HG03175 (cell line): ENCODE measurements around the gene IL17RD.
"Not testable (repeated sequence)": the region's sequence is repeated elsewhere in the genome, so short reads cannot be mapped to it uniquely, and the experiment has no call there.

Experiments used
- ATAC-seq: cut with Tn5 transposase; IDR thresholded peaks from one replicate; pipeline ENCODE4 v1.9.1; 2021; ENCODE audit warnings: mild to moderate bottlenecking, moderate library complexity; ENCODE audit not compliant: unreplicated experiment

Gene IL17RD

DNA sequence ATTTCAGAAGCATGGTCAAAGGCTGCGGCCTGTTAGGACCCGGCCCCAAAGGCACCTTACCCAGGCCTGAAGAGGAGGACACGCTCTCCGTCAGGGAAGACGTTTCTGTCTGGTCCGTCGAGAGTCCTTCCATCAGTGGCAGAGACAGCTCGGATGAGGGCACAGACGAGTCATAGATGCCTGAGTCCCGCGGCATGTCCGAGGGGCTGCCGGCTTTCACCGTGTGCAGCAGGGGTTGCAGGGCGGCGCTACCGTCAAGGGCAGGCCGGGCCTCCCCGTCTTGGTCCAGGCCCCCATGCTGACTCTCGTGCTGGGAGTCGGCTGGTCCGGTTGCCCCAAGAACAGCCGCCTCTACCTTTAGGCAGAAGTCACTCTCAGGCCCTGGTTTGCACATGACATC is 67.6 kb downstream of the IL17RD start:
- no peak for ATAC-seq

DNA sequence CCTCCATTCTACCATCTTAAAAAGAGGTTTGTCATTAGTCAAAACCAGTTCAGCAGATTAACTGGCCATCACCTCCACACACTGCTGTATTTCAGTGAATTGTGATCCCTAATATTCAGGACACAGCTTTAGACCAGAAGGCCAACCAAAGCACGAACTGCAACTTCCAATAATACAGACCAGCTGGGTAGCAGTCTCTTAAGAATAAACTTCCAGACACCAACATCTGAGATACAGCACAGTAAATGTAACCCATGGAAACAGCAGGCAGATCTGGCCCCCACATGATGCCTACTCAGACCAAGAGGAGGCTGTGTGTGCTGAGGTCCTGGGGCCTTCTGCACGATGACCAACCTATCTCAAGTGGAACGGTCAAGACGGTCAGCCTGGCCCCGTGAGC is 69.8 kb downstream of the IL17RD start:
- ATAC-seq, result no peak

DNA sequence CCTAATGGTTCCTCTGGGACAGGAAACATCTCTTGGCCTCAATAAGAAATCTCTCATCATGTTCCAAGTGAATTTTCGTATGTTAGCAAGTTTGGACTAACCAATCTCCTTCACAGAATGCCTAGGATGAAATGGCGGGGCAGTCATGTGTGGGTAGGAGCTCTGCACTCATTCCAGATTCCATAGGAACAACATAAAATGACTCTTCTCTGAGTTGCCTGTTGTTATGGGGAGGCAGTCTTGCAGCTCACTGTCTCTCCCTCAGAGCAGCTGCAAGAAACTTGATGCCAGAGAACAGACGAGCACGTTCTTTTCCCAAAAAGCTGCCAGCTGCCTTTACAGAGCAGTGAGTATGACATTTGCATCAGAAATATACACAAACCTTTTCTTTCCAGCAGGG is 70.6 kb downstream of the IL17RD start:
- ATAC-seq, result no peak

GRCh38 chr3:57093971-57094535 is 71.1 kb downstream of the IL17RD start:
- ATAC-seq, result no peak

DNA sequence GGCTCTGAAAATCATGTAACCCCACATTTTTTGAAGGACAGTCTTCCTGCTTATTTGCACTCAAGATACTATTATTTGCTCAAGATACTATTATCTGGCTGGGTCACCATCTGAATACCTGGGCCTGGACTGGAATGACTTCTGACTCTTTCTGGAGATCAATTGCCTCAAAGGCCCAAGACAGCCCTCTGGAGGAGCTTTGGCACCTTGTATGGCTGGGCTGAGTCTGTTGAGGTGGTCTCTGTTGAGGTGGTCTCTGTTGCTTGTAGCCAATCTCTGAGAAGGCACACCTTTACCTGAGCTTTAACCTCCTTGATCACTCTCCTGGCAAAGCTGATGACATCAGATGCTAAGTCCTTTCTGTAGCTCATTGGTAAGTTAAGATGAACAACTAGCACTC is 71.7 kb downstream of the IL17RD start:
- ATAC-seq, result no peak

DNA sequence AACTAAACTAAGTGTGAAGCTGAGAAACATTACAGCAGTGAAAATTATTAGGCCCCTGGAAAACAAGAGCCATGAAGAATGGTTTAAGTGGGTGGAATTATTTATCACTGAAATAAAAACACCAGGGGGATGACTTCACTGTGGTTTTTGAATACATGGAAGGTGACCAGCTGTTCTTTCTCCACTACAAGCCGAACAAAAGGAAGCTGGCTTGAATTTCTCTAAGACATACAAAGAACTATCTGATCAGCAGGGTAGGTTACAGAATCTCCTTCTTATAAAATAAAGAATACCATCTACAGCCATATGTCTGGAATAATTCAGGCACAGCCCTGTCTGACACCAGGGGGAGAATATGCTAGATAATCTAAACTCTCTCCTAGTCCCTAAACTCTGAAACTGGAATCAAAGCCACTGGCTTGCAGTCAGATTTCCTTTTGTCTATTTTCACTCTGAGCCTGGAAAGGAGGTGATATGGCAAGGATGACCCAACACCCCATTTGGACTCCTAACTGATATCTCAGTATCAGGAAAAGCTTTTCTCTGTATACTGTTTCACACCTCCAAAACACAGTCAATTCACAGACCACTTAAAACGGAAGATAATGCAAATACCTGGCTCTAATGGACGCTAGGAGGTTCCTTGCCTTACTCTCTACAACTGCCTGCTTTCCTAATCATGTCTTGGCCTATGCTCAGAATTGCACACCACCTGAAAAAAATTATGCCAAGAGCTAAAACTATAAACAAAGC is 73.5 kb downstream of the IL17RD start:
- no peak for ATAC-seq

- ATAC-seq, result no peak
Observed at GRCh38 chr3:57089043-57089442, 76.1 kb downstream of the IL17RD start.

GRCh38 chr3:57088503-57088902 is 76.7 kb downstream of the IL17RD start:
- ATAC-seq, result no peak

GRCh38 chr3:57087361-57088092 is 77.6 kb downstream of the IL17RD start:
- no peak for ATAC-seq

- ATAC-seq, result no peak
Observed at GRCh38 chr3:57086201-57086600, 79.0 kb downstream of the IL17RD start.

- no peak for ATAC-seq
Observed at GRCh38 chr3:57085211-57085610, 79.9 kb downstream of the IL17RD start.

DNA sequence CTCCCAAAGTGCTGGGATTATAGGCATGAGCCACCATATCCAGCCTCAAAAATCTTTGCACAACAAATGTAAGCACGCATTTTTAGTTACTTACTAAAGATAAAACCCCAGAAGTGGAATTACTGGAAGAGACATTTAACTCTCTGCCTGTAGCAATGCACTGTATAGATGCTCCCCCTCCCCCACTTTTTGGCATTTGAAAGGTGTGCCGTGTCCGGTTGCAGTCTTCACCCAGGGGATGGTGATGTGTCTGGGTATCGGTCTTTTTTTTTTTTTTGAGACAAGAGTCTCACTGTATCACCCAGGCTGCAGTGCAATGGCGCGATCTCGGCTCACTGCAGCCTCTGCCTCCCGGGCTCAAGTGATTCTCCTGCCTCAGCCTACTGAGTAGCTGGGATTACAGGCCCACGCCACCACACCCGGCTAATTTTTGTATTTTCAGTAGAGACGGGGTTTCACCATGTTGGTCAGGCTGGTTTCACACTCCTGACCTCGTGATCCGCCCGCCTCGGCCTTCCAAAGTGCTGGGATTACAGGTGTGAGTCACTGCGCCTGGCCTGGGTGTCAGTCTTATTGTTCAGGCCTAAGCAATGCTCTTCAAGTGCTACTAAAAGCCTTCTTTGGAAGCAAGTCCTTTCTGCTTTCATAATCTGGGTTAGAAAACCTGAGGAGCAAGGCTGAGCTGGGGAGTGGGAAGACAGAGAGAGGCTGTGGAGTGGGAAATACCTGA is 81.7 kb downstream of the IL17RD start:
- ATAC-seq, result not testable (repeated sequence)

DNA sequence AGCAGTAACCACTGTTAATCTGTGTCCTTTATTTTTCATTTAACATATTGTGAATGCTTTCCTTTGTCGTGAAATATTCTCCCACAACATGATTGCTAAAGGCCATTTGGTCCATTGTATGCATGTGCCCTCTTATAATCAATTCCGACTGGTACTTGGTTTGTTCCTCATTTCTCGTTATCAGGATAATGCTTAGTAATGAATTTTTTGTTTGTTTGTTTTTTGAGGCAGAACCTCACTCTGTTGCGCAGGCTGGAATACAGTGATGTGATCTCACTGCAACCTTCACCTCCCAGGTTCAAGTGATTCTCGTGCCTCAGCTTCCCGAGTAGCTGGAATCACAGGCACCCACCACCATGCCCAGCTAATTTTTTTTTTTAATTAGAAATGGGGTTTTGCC is 82.7 kb downstream of the IL17RD start:
- no peak for ATAC-seq

GRCh38 chr3:57081173-57081572 is 84.0 kb downstream of the IL17RD start:
- no peak for ATAC-seq

GRCh38 chr3:57080171-57080570 is 85.0 kb downstream of the IL17RD start:
- no peak for ATAC-seq

- no peak for ATAC-seq
Observed at GRCh38 chr3:57079474-57079831, 85.7 kb downstream of the IL17RD start.

- no peak for ATAC-seq
Observed at GRCh38 chr3:57078635-57079473, 86.3 kb downstream of the IL17RD start.

DNA sequence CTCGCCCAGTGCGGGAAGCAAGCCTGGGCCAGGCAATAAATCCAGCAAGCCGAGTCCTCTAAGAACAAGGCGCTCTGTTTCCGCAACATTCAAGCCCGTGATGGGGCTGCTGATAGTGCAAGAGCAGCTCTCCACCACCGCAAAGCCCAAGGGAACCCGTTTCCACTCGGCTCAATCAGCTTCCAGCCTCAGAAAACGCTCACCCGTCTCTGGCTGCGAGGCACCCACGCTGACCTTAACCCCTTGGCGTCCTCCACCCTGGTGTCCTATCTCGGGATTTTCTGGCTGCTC is 86.9 kb downstream of the IL17RD start:
- ATAC-seq, result no peak

GRCh38 chr3:57077630-57078343 is 87.4 kb downstream of the IL17RD start:
- no peak for ATAC-seq

DNA sequence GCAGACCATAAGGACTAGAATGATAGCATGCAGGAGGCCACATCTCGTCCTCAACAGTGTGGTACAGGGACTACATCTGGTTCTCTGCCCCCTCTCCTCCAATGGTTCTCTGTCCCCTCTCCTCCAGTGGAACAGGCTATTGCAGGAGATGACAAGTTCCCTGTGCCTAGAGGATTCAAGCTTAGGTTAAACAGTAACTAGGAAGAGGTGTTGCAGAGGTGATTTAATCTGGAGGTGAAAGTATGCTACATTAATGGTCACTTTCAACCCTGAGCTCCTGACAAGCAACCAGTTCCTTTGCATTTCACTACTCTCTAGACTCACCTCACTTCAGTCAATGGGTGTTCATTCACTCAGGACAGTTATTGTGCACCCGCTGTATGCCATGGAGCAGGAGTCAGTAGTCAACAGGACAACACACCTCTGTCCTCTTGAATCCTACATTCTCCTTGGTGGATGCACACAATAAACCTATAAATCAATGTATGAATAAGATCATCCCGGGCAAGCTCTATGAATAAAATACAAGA is 88.7 kb downstream of the IL17RD start:
- ATAC-seq, result no peak
